GM19035 (cell line): ENCODE results near the gene TTC34.

Experiments
- ATAC-seq: cut with Tn5 transposase; IDR thresholded peaks from one replicate; pipeline ENCODE4 v1.9.1; 2021; ENCODE audit not compliant: unreplicated experiment

Gene TTC34

GRCh38 chr1:2594001-2594640, 207.4 kb downstream of the TTC34 start:
- no peak for ATAC-seq

- ATAC-seq = no peak
Observed at GRCh38 chr1:2593251-2593878, 208.1 kb downstream of the TTC34 start.

GRCh38 chr1:2592672-2593071, 208.8 kb downstream of the TTC34 start:
- no peak for ATAC-seq

- ATAC-seq = no peak
Observed at GRCh38 chr1:2591581-2592261, 209.8 kb downstream of the TTC34 start.

- ATAC-seq = no peak
Observed at GRCh38 chr1:2591233-2591580, 210.3 kb downstream of the TTC34 start.

- ATAC-seq = no peak
Observed at GRCh38 chr1:2590233-2591141, 211.0 kb downstream of the TTC34 start.

- no peak for ATAC-seq
Observed at GRCh38 chr1:2589431-2590232, 211.9 kb downstream of the TTC34 start.

- ATAC-seq = no peak
Observed at GRCh38 chr1:2588661-2589430, 212.6 kb downstream of the TTC34 start.

- ATAC-seq = no peak
Observed at GRCh38 chr1:2587860-2588571, 213.5 kb downstream of the TTC34 start.

GRCh38 chr1:2587071-2587859, 214.2 kb downstream of the TTC34 start:
- peak; percentile 1 for ATAC-seq

GRCh38 chr1:2586154-2587070, 215.1 kb downstream of the TTC34 start, which contains the start of gene PRXL2B:
Gene PRXL2B, plus strand, starts transcription at chr1:2586777. Its CDS starts 109 bp downstream, at chr1:2586886.
- ATAC-seq = peak; percentile 72
